Transverse colon (tissue), 4 donors: ENCODE data around the gene SNX18. TPM values are rescaled to one million over a fixed set of nuclear protein-coding genes. Genes with fewer than 3 reads are reported as not detected.

Experiments used
- DNase-seq: peaks from one replicate; pipeline ENCODE4 v3.0.0-alpha.2; 2019
- H3K27ac ChIP-seq, 4 donors: fragments of 200-600 bp; sonication (generic); 2 replicates each; pipeline ENCODE4 v1.5.1; 2016 to 2018; ENCODE audit warnings: inconsistent platforms in 4 of 4
- H3K27me3 ChIP-seq: fragments of 200-600 bp; sonication (generic); 2 replicates; pipeline ENCODE4 v1.5.1; 2017; ENCODE audit warnings: inconsistent platforms
- H3K36me3 ChIP-seq, 4 donors: fragments of 200-600 bp; sonication (generic); 2 replicates each; pipeline ENCODE4 v1.5.1; 2017 to 2019; ENCODE audit warnings: inconsistent platforms in 4 of 4
- H3K4me1 ChIP-seq, 4 donors: fragments of 200-600 bp; sonication (generic); 2 replicates each; pipeline ENCODE4 v1.5.1; 2017 to 2020; ENCODE audit warnings: inconsistent platforms in 4 of 4
- H3K4me3 ChIP-seq, 4 donors: fragments of 200-600 bp; sonication (generic); 1 replicate in 1 of 4; 2 replicates in 3 of 4; pipeline versions ENCODE4 v1.5.1 to v1.6.1; 2017 to 2019; ENCODE audit warnings: inconsistent platforms in 4 of 4
- H3K9me3 ChIP-seq, 2 donors: fragments of 200-600 bp; sonication (generic); 2 replicates each; pipeline ENCODE4 v1.5.1; 2017 to 2019; ENCODE audit warnings: inconsistent platforms in 2 of 2
- EP300 ChIP-seq: sonication (generic); formaldehyde crosslinking; IDR thresholded peaks from one replicate; pipeline ENCODE4 v1.6.1; 2017; ENCODE audit warnings: antibody characterized with exemption, low read depth
- POLR2A ChIP-seq: fragments of 450-650 bp; IDR thresholded peaks from one replicate; pipeline ENCODE4 v1.6.1; 2016; ENCODE audit warnings: antibody characterized with exemption, mild to moderate bottlenecking, moderate library complexity
- POLR2AphosphoS5 ChIP-seq, 3 donors: sonication (generic); formaldehyde crosslinking; IDR thresholded peaks; one replicate each; pipeline ENCODE4 v1.6.1; 2016; ENCODE audit warnings: antibody characterized with exemption in 3 of 3
- WGBS, 2 donors: methylation state at CpG; one replicate each; pipeline ENCODE4 v1.1.5; 2018; ENCODE audit warnings: low coverage in 1 of 2; 5-methylcytosine and 5-hydroxymethylcytosine counted together
- in situ Hi-C, 4 donors: fragments of 200-750 bp; cut with MboI; loops; one replicate each; pipeline versions ENCODE4 v1.15.0 to v1.15.1; 2017; ENCODE audit warnings: low sequenced_read_pairs in 3 of 4, low pct_ligation_motif_present in 1 of 4, low pct_unique_long_range_greater_than_20kb in 1 of 4
- intact Hi-C: fragments of 100-400 bp; cut with DNase I; formaldehyde crosslinking; loops from one replicate; pipeline ENCODE4 v1.15.1; 2023; ENCODE audit warnings: low total_unique reads
- total RNA-seq, 4 donors: library from RNA; depleted of rRNA; stranded (reverse); fragments of >200 nt; gene quantifications; one replicate each; pipeline ENCODE4 v1.1.0, GENCODE V29; 2016
- TF ChIP-seq, protein P1 (sequence below), 5 experiments: fragments of 200-600 bp in 3 of 5; fragments of 450-650 bp in 2 of 5; sonication (generic) in 3 of 5; IDR thresholded peaks; 1 replicate in 2 of 5; 2 replicates in 3 of 5; pipeline ENCODE4 v1.5.1; 2016 to 2017; ENCODE audit warnings: antibody characterized with exemption in 5 of 5, inconsistent platforms in 3 of 5, mild to moderate bottlenecking in 2 of 5, moderate library complexity in 1 of 5

SNX18 gene
- total RNA-seq, 4 donors from 2014 or later: 18.0 to 35.4 (median 20.0) TPM

DNA sequence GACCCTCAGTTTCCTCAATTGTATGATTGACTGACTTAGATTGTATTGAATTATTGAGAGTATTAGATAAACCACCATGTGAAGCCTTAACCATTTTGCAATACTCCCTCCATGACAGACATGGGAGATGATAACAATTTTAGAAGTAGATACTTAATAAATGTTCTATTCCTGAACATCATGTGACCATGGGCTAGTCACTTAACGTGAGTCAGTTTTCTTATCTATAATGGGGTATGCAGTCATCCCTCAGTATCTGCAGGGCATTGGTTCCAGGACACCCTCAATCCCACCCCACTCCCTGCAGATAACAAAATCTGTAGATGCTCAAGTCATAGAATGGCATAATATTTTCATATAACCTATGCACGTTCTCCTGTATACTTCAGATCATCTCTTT is 31.0 kb downstream of the SNX18 start:
- no peak overlapping the region for H3K4me3 ChIP-seq
- TF ChIP-seq, protein P1, sequence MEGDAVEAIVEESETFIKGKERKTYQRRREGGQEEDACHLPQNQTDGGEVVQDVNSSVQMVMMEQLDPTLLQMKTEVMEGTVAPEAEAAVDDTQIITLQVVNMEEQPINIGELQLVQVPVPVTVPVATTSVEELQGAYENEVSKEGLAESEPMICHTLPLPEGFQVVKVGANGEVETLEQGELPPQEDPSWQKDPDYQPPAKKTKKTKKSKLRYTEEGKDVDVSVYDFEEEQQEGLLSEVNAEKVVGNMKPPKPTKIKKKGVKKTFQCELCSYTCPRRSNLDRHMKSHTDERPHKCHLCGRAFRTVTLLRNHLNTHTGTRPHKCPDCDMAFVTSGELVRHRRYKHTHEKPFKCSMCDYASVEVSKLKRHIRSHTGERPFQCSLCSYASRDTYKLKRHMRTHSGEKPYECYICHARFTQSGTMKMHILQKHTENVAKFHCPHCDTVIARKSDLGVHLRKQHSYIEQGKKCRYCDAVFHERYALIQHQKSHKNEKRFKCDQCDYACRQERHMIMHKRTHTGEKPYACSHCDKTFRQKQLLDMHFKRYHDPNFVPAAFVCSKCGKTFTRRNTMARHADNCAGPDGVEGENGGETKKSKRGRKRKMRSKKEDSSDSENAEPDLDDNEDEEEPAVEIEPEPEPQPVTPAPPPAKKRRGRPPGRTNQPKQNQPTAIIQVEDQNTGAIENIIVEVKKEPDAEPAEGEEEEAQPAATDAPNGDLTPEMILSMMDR (IDR thresholded peaks at IDR 0.05): no peak
- no peak for TF ChIP-seq POLR2AphosphoS5 (IDR thresholded peaks at IDR 0.05)
- TF ChIP-seq EP300: no peak
- TF ChIP-seq POLR2A: no peak
- H3K27ac ChIP-seq: no peak overlapping the region
- no peaks in the 10 kb centered on the region for H3K9me3 ChIP-seq
- WGBS, 2 donors: 94 to 100% methylated on average over 1 to 2 of the region's 2 CpGs
- no peak for DNase-seq
- H3K4me1 ChIP-seq: peaks cover 0 to 21% (median 0%) of the 10 kb centered on the region in 4 donors
- intact Hi-C loops: no loop called here
- no peaks in the 10 kb centered on the region for H3K27me3 ChIP-seq
- in situ Hi-C loops: no loop called here
- H3K36me3 ChIP-seq: no peaks in the 10 kb centered on the region

DNA sequence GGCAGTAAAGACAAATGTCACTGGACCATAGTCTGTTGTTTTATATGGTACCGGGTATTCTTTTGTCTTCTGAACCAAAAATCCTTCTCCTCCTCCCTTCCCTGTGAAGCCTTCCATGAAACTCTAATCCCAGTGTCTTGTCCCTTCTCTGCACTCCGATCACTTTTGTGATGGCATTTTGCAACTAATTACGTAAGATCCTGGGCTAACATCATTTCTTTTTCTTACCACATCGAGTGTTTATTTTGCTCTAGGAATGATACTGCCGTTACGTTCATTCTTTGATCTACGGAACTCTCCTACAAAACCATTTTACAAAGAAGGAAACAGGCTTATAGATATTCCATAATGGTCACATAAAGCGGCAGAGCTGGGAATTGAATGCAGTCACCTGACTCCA is 33.7 kb downstream of the SNX18 start:
- H3K4me3 ChIP-seq: no peak overlapping the region
- in situ Hi-C loops: no loop called here
- no peaks in the 10 kb centered on the region for H3K36me3 ChIP-seq
- intact Hi-C loops: no loop called here
- H3K4me1 ChIP-seq: peaks cover 0 to 4% (median 0%) of the 10 kb centered on the region in 4 donors
- WGBS, 2 donors: 92 to 94% methylated on average over 8 of the region's 8 CpGs
- DNase-seq: no peak
- no peaks in the 10 kb centered on the region for H3K9me3 ChIP-seq
- TF ChIP-seq, protein P1 (IDR thresholded peaks at IDR 0.05): no peak
- TF ChIP-seq POLR2AphosphoS5 (IDR thresholded peaks at IDR 0.05) (no peak), POLR2A (no peak), EP300 (no peak)
- H3K27ac ChIP-seq: no peak overlapping the region
- H3K27me3 ChIP-seq: no peaks in the 10 kb centered on the region

- Histone ChIP-seq H3K4me1 (no peaks in the 10 kb centered on the region), H3K36me3 (no peaks in the 10 kb centered on the region), H3K9me3 (no peaks in the 10 kb centered on the region), H3K4me3 (no peak overlapping the region), H3K27ac (no peak overlapping the region), H3K27me3 (no peaks in the 10 kb centered on the region)
- in situ Hi-C loops (no loop called here), intact Hi-C loops (no loop called here)
- DNase-seq: no peak
- 93% methylated on average over 11 of the region's 11 CpGs; no CpG with 5 or more reads in 1 of the 2 donors for WGBS, 2 donors
- TF ChIP-seq, protein P1 (IDR thresholded peaks at IDR 0.05): no peak
- no peak for TF ChIP-seq EP300
- no peak for TF ChIP-seq POLR2AphosphoS5 (IDR thresholded peaks at IDR 0.05)
- no peak for TF ChIP-seq POLR2A
Observed at GRCh38 chr5:54551926-54552325, 34.4 kb downstream of the SNX18 start.

DNA sequence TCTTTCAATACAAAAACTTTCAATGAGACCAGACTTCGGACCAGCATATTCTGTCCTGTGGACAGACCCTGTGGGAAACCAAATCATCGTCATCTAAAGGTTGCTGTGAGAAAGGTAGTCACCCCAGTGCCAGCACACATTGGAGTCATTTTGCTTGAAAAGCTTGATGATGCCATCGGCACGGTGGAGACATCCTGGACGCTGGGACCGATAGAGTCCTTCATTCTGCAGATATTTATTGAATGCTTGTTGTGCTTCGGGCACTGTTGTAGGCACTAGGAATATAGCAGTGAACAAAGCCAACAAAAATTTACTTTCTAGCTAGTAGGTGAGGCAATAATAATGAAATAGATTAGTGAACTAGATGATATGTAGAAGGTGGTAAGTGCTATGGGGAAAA is 34.9 kb downstream of the SNX18 start:
- Histone ChIP-seq H3K27me3 (no peaks in the 10 kb centered on the region), H3K4me1 (no peaks in the 10 kb centered on the region), H3K9me3 (no peaks in the 10 kb centered on the region), H3K36me3 (no peaks in the 10 kb centered on the region), H3K4me3 (no peak overlapping the region), H3K27ac (no peak overlapping the region)
- WGBS, 2 donors: 91 to 95% methylated on average over 5 to 7 of the region's 7 CpGs
- no peak for DNase-seq
- TF ChIP-seq POLR2AphosphoS5 (IDR thresholded peaks at IDR 0.05) (no peak), EP300 (no peak)
- in situ Hi-C loops: no loop called here
- intact Hi-C loops: no loop called here

- intact Hi-C loops (no loop called here), in situ Hi-C loops (no loop called here)
- WGBS, 2 donors: 68% methylated on average over 4 of the region's 4 CpGs; no CpG with 5 or more reads in 1 of the 2 donors
- Histone ChIP-seq H3K4me1 (no peaks in the 10 kb centered on the region), H3K27me3 (no peaks in the 10 kb centered on the region), H3K27ac (no peak overlapping the region), H3K4me3 (no peak overlapping the region), H3K9me3 (no peaks in the 10 kb centered on the region), H3K36me3 (no peaks in the 10 kb centered on the region)
- DNase-seq: no peak
- TF ChIP-seq POLR2AphosphoS5 (IDR thresholded peaks at IDR 0.05) (no peak), EP300 (no peak), POLR2A (no peak)
- TF ChIP-seq, protein P1 (IDR thresholded peaks at IDR 0.05): no peak
Observed at GRCh38 chr5:54553659-54554207, 36.2 kb downstream of the SNX18 start.
